Mucosa of stomach (tissue), 1 donor: ENCODE data around the gene EHD3.

Source experiments
- H3K27me3 ChIP-seq: one replicate; pipeline ENCODE4 v1.7.0; 2013; ENCODE audit warnings: mild to moderate bottlenecking, low read length; ENCODE audit not compliant: control insufficient read depth, insufficient read depth
- H3K36me3 ChIP-seq: one replicate; pipeline ENCODE4 v1.7.0; 2013; ENCODE audit warnings: low read length; ENCODE audit not compliant: control insufficient read depth, insufficient read depth
- H3K4me1 ChIP-seq: one replicate; pipeline ENCODE4 v1.7.0; 2013; ENCODE audit warnings: mild to moderate bottlenecking, low read length; ENCODE audit not compliant: control insufficient read depth, insufficient read depth
- H3K4me3 ChIP-seq: one replicate; pipeline ENCODE4 v1.7.0; 2013; ENCODE audit warnings: low read length
- H3K9ac ChIP-seq: one replicate; pipeline ENCODE4 v1.7.0; 2013; ENCODE audit warnings: mild to moderate bottlenecking, low read length, moderate library complexity
- H3K9me3 ChIP-seq: one replicate; pipeline ENCODE4 v1.7.0; 2013; ENCODE audit warnings: mild to moderate bottlenecking, low read length, moderate library complexity; ENCODE audit not compliant: control insufficient read depth
- donor health status: Pancreatic carcinoma.

Gene EHD3

GRCh38 chr2:31239593-31240177 lies 5.7 kb downstream of the EHD3 start:
- no peaks in the 10 kb centered on the region for H3K27me3 ChIP-seq
- H3K9me3 ChIP-seq, result no peaks in the 10 kb centered on the region
- no peak overlapping the region for H3K9ac ChIP-seq
- peaks cover 2% of the 10 kb centered on the region for H3K4me1 ChIP-seq
- H3K4me3 ChIP-seq, result no peak overlapping the region
- no peaks in the 10 kb centered on the region for H3K36me3 ChIP-seq

- Histone ChIP-seq H3K4me1 (no peaks in the 10 kb centered on the region), H3K36me3 (no peaks in the 10 kb centered on the region), H3K27me3 (no peaks in the 10 kb centered on the region), H3K9me3 (no peaks in the 10 kb centered on the region), H3K9ac (no peak overlapping the region), H3K4me3 (no peak overlapping the region)
Observed at GRCh38 chr2:31240381-31241365, 6.7 kb downstream of the EHD3 start.

DNA sequence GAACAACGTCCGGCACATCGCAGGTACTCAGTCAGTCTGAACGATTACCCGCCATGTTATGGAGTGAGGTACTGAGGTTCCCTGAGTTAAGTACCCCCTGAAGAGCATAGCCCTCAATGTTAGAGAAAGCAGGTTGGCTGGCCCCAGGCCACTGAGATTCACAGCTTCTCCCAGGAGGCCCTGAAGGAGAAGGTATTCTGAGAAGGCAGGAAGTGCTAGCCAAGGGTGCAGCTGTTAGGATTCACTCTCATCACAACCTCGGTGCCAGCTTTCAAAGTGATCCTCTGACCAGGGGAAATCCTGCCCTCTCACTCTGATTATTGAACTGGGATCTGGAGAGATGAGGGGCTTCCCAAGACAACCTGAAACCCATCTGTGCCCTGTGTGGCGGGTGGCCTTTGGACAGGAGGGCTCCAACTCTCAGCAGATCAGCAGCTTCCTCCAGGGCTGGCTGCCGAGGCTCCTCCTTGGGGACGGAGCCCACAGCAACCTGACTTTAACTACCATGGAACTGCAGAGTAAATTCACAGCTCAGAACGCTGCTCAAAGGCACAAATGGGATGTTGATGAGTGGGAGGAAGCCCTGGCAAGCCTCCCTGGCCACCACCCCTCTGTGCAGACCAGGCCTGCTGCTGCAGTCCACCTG lies 7.8 kb downstream of the EHD3 start:
- Histone ChIP-seq H3K4me3 (no peak overlapping the region), H3K9me3 (no peaks in the 10 kb centered on the region), H3K9ac (no peak overlapping the region), H3K4me1 (no peaks in the 10 kb centered on the region), H3K36me3 (no peaks in the 10 kb centered on the region), H3K27me3 (no peaks in the 10 kb centered on the region)

- H3K36me3 ChIP-seq, result no peaks in the 10 kb centered on the region
- no peak overlapping the region for H3K9ac ChIP-seq
- no peaks in the 10 kb centered on the region for H3K27me3 ChIP-seq
- no peak overlapping the region for H3K4me3 ChIP-seq
- no peaks in the 10 kb centered on the region for H3K4me1 ChIP-seq
- H3K9me3 ChIP-seq, result no peaks in the 10 kb centered on the region
Observed at GRCh38 chr2:31243053-31243452, 9.1 kb downstream of the EHD3 start.

DNA sequence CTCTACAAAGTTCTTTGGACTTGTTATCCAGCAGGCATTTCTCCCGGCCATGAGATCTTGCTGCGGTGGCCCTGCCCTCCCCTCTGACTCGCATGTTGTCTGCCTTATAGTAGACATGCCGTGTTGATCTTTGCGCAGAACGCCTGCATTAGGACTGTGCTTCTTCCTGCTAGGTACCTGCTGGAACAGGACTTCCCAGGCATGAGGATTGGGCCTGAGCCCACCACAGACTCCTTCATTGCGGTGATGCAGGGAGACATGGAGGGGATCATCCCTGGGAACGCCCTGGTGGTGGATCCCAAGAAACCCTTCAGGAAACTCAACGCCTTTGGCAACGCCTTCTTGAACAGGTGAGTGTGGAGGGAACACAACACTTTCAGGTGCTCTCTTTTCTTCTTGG lies 10.1 kb downstream of the EHD3 start:
- no peaks in the 10 kb centered on the region for H3K9me3 ChIP-seq
- H3K4me1 ChIP-seq, result no peaks in the 10 kb centered on the region
- H3K4me3 ChIP-seq, result no peak overlapping the region
- H3K36me3 ChIP-seq, result no peaks in the 10 kb centered on the region
- no peak overlapping the region for H3K9ac ChIP-seq
- H3K27me3 ChIP-seq, result no peaks in the 10 kb centered on the region

- H3K4me3 ChIP-seq, result no peak overlapping the region
- H3K9ac ChIP-seq, result no peak overlapping the region
- H3K27me3 ChIP-seq, result no peaks in the 10 kb centered on the region
- H3K9me3 ChIP-seq, result no peaks in the 10 kb centered on the region
- no peaks in the 10 kb centered on the region for H3K36me3 ChIP-seq
- no peaks in the 10 kb centered on the region for H3K4me1 ChIP-seq
Observed at GRCh38 chr2:31246184-31246852, 12.4 kb downstream of the EHD3 start.

DNA sequence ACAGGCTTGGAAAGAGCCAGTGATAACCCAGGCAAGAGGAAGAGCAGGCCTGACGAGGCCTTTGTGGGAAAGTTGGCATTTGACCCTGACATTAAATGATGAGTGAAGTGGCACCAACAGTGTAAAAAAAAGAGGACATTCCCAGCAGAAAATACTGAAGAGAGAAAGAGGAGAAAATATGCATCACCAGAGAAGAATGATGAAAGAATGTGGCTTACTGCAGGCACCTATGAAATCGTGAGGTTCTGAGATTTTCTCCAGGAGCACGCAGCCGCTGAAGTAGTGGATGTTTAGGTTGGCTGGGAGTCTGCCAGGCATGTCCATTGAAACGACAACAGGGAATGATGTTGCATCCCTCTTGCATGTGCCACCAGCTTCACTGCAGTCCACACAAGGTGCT lies 13.8 kb downstream of the EHD3 start:
- H3K4me3 ChIP-seq, result no peak overlapping the region
- H3K9me3 ChIP-seq, result no peaks in the 10 kb centered on the region
- no peaks in the 10 kb centered on the region for H3K27me3 ChIP-seq
- H3K36me3 ChIP-seq, result no peaks in the 10 kb centered on the region
- no peaks in the 10 kb centered on the region for H3K4me1 ChIP-seq
- H3K9ac ChIP-seq, result no peak overlapping the region

GRCh38 chr2:31248139-31248538 lies 14.2 kb downstream of the EHD3 start:
- no peaks in the 10 kb centered on the region for H3K36me3 ChIP-seq
- no peak overlapping the region for H3K4me3 ChIP-seq
- no peak overlapping the region for H3K9ac ChIP-seq
- no peaks in the 10 kb centered on the region for H3K9me3 ChIP-seq
- no peaks in the 10 kb centered on the region for H3K4me1 ChIP-seq
- H3K27me3 ChIP-seq, result no peaks in the 10 kb centered on the region

DNA sequence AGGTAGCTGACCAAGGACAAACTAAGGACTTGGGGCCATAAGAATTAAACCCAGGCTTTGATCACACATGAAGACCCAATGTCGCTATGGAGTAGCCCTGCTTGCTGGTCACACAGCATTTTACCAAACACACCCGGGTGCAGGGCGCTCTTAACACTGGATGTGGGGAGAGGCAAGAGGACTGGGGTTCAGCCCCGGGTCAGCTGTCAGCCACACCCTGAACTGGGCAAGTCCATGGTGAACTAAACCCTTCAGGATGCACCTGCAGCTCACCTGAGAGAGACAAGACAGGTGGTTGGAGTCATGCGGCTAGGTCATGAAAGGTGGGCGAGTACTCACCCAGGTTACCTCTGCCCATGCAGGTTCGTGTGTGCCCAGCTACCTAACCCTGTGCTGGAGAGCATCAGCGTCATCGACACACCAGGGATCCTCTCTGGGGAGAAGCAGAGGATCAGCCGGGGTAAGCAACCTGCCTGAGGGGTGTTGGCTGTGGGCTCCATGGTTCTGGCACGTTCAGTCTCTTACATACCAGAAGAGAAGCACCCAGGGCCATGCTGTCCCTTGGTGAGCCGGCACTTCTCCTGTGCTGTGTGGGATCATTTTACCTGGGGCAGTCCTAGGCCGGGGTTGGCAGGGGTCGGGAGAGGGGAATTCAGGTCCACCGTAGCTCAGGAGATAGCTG lies 15.2 kb downstream of the EHD3 start:
- Histone ChIP-seq H3K9me3 (no peaks in the 10 kb centered on the region), H3K9ac (no peak overlapping the region), H3K4me3 (no peak overlapping the region), H3K36me3 (no peaks in the 10 kb centered on the region), H3K27me3 (no peaks in the 10 kb centered on the region), H3K4me1 (peaks cover 4% of the 10 kb centered on the region)

DNA sequence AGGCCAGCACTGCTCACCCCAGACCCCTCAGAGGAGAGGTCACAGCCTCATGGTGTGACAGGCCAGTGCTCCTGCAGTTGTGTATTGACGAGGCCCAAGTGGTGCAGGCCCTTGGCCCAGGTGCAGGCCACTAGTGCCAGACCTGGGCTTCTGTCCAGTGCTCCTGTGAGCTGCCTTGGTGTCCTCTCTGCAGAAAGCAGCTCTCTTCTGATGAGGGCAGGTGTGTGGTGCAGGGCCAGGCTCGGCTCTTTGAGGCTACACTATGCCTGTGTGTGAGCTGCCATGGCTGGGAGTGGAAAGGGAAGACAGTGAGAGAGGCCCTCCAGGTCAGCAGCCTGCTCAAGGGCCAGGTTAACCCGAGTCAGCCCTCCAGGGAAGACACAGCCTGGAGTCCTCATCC lies 17.1 kb downstream of the EHD3 start:
- no peaks in the 10 kb centered on the region for H3K27me3 ChIP-seq

GRCh38 chr2:31251851-31252250 lies 17.9 kb downstream of the EHD3 start:
- Histone ChIP-seq H3K36me3 (no peaks in the 10 kb centered on the region), H3K9ac (no peak overlapping the region), H3K4me3 (no peak overlapping the region), H3K27me3 (no peaks in the 10 kb centered on the region), H3K4me1 (peaks cover 4% of the 10 kb centered on the region), H3K9me3 (no peaks in the 10 kb centered on the region)

More for the DNA sequence above, 17.1 kb downstream of the EHD3 start:
- no peak overlapping the region for H3K9ac ChIP-seq
- no peaks in the 10 kb centered on the region for H3K36me3 ChIP-seq
- H3K4me3 ChIP-seq, result no peak overlapping the region
- peaks cover 4% of the 10 kb centered on the region for H3K4me1 ChIP-seq
- no peaks in the 10 kb centered on the region for H3K9me3 ChIP-seq
